ENCODE data around the gene FAM168A.

GRCh38 chr11:73399159-73399590, 198.7 kb downstream of the FAM168A start:
- TF ChIP-seq JUN (CRISPR knock-in tag; IDR thresholded peaks at IDR 0.05), result no peak
- no peak for TF ChIP-seq ETV6 (CRISPR knock-in tag; IDR thresholded peaks at IDR 0.05)
- no peak for TF ChIP-seq ATF2 (CRISPR knock-in tag; IDR thresholded peaks at IDR 0.05; ENCODE audit: borderline replicate concordance, low read depth)
- no peak for TF ChIP-seq CTCF (IDR thresholded peaks at IDR 0.05)
- TF ChIP-seq ZNF532 (CRISPR knock-in tag; IDR thresholded peaks at IDR 0.05; ENCODE audit: borderline replicate concordance), result no peak
- no peak for TF ChIP-seq NFYB (CRISPR knock-in tag; conservative IDR thresholded peaks at IDR 0.05; ENCODE audit: low read depth)
- TF ChIP-seq ZSCAN18 (CRISPR knock-in tag; IDR thresholded peaks at IDR 0.05), result no peak
- no peak for TF ChIP-seq ZNF263 (CRISPR knock-in tag; IDR thresholded peaks at IDR 0.05; ENCODE audit: low read depth)
- no peak for TF ChIP-seq USF1 (CRISPR knock-in tag; IDR thresholded peaks at IDR 0.05)
- no peak for TF ChIP-seq AFF4 (CRISPR knock-in tag; IDR thresholded peaks at IDR 0.05; ENCODE audit: borderline replicate concordance)
- TF ChIP-seq ZNF121 (CRISPR knock-in tag; IDR thresholded peaks at IDR 0.05), result no peak
- TF ChIP-seq HMGA2 (CRISPR knock-in tag; IDR thresholded peaks at IDR 0.05), result no peak
- TF ChIP-seq IRF1 (CRISPR knock-in tag; IDR thresholded peaks at IDR 0.05), result no peak
